ENCODE measurements around the gene GSE1.

The GSE1 gene

GRCh38 chr16:85637061-85637807 is 24.1 kb downstream of the GSE1 start:
- no peak for DNase-seq

- no peak for DNase-seq
Measured at GRCh38 chr16:85637808-85638647, 24.9 kb downstream of the GSE1 start.

GRCh38 chr16:85638695-85639409 is 25.7 kb downstream of the GSE1 start:
- DNase-seq: no peak

- DNase-seq: no peak
Measured at GRCh38 chr16:85639529-85640253, 26.6 kb downstream of the GSE1 start.

GRCh38 chr16:85640254-85640558 is 27.1 kb downstream of the GSE1 start:
- DNase-seq: no peak

- no peak for DNase-seq
Measured at GRCh38 chr16:85640585-85640984, 27.5 kb downstream of the GSE1 start.

- DNase-seq: no peak
Measured at GRCh38 chr16:85641305-85641704, 28.2 kb downstream of the GSE1 start.

- peak; percentile 3 for DNase-seq
Measured at GRCh38 chr16:85641776-85642176, 28.7 kb downstream of the GSE1 start.

- no peak for DNase-seq
Measured at GRCh38 chr16:85642762-85643358, 29.7 kb downstream of the GSE1 start.

- DNase-seq: peak; percentile 16
Measured at GRCh38 chr16:85643631-85644030, 30.5 kb downstream of the GSE1 start.

GRCh38 chr16:85644093-85644712 is 31.1 kb downstream of the GSE1 start:
- no peak for DNase-seq

- DNase-seq: no peak
Measured at GRCh38 chr16:85645021-85645589, 32.0 kb downstream of the GSE1 start.

- DNase-seq: no peak
Measured at GRCh38 chr16:85646358-85646907, 33.3 kb downstream of the GSE1 start.

GRCh38 chr16:85646976-85647375 is 33.9 kb downstream of the GSE1 start:
- no peak for DNase-seq

GRCh38 chr16:85648070-85648714 is 35.1 kb downstream of the GSE1 start:
- DNase-seq: no peak

- DNase-seq: no peak
Measured at GRCh38 chr16:85648805-85649204, 35.7 kb downstream of the GSE1 start.

GRCh38 chr16:85649411-85650134 is 36.5 kb downstream of the GSE1 start:
- no peak for DNase-seq

GRCh38 chr16:85650135-85650843 is 37.2 kb downstream of the GSE1 start:
- no peak for DNase-seq

- no peak for DNase-seq
Measured at GRCh38 chr16:85650844-85651628, 37.9 kb downstream of the GSE1 start.
